WTC11 (cell line): ENCODE results near the gene STK24.

Source experiments
- FOXK1 ChIP-seq: sonication (generic); formaldehyde crosslinking; IDR thresholded peaks from 2 replicates; pipeline ENCODE4 v1.8.0; 2022; ENCODE audit warnings: mild to moderate bottlenecking, moderate library complexity, missing genetic modification reagents
- JUN ChIP-seq: sonication (generic); formaldehyde crosslinking; IDR thresholded peaks from 2 replicates; pipeline ENCODE4 v1.8.0; 2023; ENCODE audit warnings: mild to moderate bottlenecking, missing genetic modification reagents
- MXD4 ChIP-seq: fragments of 250-450 bp; sonication (Bioruptor Pico); IDR thresholded peaks from 2 replicates; pipeline ENCODE4 v1.8.0; 2021; ENCODE audit warnings: mild to moderate bottlenecking, moderate library complexity, borderline replicate concordance
- NFE2L1 ChIP-seq: sonication (generic); formaldehyde crosslinking; IDR thresholded peaks from 2 replicates; pipeline ENCODE4 v1.8.1; 2023; ENCODE audit warnings: missing genetic modification reagents
- NFYB ChIP-seq: sonication (generic); formaldehyde crosslinking; conservative IDR thresholded peaks from 2 replicates; pipeline ENCODE4 v1.8.0; 2022; ENCODE audit warnings: low read depth, missing genetic modification reagents
- NR3C1 ChIP-seq: sonication (generic); formaldehyde crosslinking; conservative IDR thresholded peaks from 2 replicates; pipeline ENCODE4 v1.8.1; 2023; ENCODE audit warnings: low read depth, mild to moderate bottlenecking, missing genetic modification reagents
- PRRX2 ChIP-seq: fragments of 250-450 bp; sonication (Bioruptor Pico); IDR thresholded peaks from 2 replicates; pipeline ENCODE4 v1.8.0; 2021; ENCODE audit warnings: mild to moderate bottlenecking
- RELA ChIP-seq: sonication (generic); formaldehyde crosslinking; IDR thresholded peaks from 2 replicates; pipeline ENCODE4 v1.8.1; 2022; ENCODE audit warnings: missing genetic modification reagents, mild to moderate bottlenecking, borderline replicate concordance
- TCF7 ChIP-seq: sonication (generic); formaldehyde crosslinking; IDR thresholded peaks from 2 replicates; pipeline ENCODE4 v1.8.0; 2022; ENCODE audit warnings: mild to moderate bottlenecking, low read depth, missing genetic modification reagents, moderate library complexity
- ZNF317 ChIP-seq: sonication (generic); formaldehyde crosslinking; IDR thresholded peaks from 2 replicates; pipeline ENCODE4 v1.8.1; 2023; ENCODE audit warnings: low read depth, mild to moderate bottlenecking, moderate library complexity, missing genetic modification reagents, borderline replicate concordance
- ZNF396 ChIP-seq: fragments of 250-450 bp; sonication (Bioruptor Pico); IDR thresholded peaks from 2 replicates; pipeline ENCODE4 v1.8.0; 2021; ENCODE audit warnings: mild to moderate bottlenecking, moderate library complexity, borderline replicate concordance
- TF ChIP-seq, protein P1 (sequence below): sonication (generic); formaldehyde crosslinking; IDR thresholded peaks from 2 replicates; pipeline ENCODE4 v1.8.0; 2022; ENCODE audit warnings: mild to moderate bottlenecking, missing genetic modification reagents
- TF ChIP-seq, protein P2 (sequence below): fragments of 200-600 bp; IDR thresholded peaks from 2 replicates; pipeline ENCODE4 v1.8.0; 2022; ENCODE audit warnings: antibody characterized with exemption
- TF ChIP-seq, protein P3 (sequence below): sonication (generic); formaldehyde crosslinking; IDR thresholded peaks from 2 replicates; pipeline ENCODE4 v1.8.0; 2022; ENCODE audit warnings: mild to moderate bottlenecking, missing genetic modification reagents

DNA sequence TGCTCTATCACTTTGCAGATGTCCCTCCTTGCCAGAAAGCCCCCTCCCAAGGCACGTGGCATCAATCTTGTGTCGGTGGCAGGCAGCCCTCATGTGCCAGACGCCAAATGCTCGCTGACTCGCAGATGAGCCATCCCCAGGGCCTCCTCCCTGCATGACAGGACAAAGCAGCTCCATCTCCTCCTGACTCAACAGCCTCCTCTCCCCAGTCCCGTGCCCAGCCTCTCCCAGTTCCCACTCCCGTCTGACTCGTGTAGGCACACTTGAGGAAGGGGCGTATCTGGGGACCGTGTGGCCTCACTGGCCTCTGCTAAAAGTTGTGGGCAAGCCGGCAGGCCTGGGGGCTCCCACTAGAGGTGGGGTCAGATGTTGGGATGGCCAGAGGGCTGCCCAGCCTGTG lies 133.6 kb downstream of the STK24 start:
- TF ChIP-seq, protein P1, sequence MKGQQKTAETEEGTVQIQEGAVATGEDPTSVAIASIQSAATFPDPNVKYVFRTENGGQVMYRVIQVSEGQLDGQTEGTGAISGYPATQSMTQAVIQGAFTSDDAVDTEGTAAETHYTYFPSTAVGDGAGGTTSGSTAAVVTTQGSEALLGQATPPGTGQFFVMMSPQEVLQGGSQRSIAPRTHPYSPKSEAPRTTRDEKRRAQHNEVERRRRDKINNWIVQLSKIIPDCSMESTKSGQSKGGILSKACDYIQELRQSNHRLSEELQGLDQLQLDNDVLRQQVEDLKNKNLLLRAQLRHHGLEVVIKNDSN (CRISPR knock-in tag): no peak
- TF ChIP-seq FOXK1 (CRISPR knock-in tag) (no peak), NR3C1 (CRISPR knock-in tag) (no peak), NFE2L1 (CRISPR knock-in tag) (no peak), ZNF396 (CRISPR knock-in tag) (no peak), RELA (CRISPR knock-in tag) (no peak), ZNF317 (CRISPR knock-in tag) (no peak), JUN (CRISPR knock-in tag) (no peak), MXD4 (CRISPR knock-in tag) (no peak), TCF7 (no peak), NFYB (CRISPR knock-in tag) (no peak), PRRX2 (CRISPR knock-in tag) (no peak)
- TF ChIP-seq, protein P2, sequence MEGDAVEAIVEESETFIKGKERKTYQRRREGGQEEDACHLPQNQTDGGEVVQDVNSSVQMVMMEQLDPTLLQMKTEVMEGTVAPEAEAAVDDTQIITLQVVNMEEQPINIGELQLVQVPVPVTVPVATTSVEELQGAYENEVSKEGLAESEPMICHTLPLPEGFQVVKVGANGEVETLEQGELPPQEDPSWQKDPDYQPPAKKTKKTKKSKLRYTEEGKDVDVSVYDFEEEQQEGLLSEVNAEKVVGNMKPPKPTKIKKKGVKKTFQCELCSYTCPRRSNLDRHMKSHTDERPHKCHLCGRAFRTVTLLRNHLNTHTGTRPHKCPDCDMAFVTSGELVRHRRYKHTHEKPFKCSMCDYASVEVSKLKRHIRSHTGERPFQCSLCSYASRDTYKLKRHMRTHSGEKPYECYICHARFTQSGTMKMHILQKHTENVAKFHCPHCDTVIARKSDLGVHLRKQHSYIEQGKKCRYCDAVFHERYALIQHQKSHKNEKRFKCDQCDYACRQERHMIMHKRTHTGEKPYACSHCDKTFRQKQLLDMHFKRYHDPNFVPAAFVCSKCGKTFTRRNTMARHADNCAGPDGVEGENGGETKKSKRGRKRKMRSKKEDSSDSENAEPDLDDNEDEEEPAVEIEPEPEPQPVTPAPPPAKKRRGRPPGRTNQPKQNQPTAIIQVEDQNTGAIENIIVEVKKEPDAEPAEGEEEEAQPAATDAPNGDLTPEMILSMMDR: no peak
- TF ChIP-seq, protein P3, sequence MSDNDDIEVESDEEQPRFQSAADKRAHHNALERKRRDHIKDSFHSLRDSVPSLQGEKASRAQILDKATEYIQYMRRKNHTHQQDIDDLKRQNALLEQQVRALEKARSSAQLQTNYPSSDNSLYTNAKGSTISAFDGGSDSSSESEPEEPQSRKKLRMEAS (CRISPR knock-in tag): no peak
